ENCODE results near the gene PRKCD.

The PRKCD gene

GRCh38 chr3:53156368-53156834 is 4.6 kb upstream of the PRKCD start:
- no peak overlapping the region for H3K4me3 ChIP-seq (ENCODE audit: low read length)
- TF ChIP-seq, protein P1, sequence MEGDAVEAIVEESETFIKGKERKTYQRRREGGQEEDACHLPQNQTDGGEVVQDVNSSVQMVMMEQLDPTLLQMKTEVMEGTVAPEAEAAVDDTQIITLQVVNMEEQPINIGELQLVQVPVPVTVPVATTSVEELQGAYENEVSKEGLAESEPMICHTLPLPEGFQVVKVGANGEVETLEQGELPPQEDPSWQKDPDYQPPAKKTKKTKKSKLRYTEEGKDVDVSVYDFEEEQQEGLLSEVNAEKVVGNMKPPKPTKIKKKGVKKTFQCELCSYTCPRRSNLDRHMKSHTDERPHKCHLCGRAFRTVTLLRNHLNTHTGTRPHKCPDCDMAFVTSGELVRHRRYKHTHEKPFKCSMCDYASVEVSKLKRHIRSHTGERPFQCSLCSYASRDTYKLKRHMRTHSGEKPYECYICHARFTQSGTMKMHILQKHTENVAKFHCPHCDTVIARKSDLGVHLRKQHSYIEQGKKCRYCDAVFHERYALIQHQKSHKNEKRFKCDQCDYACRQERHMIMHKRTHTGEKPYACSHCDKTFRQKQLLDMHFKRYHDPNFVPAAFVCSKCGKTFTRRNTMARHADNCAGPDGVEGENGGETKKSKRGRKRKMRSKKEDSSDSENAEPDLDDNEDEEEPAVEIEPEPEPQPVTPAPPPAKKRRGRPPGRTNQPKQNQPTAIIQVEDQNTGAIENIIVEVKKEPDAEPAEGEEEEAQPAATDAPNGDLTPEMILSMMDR (IDR thresholded peaks at IDR 0.05; ENCODE audit: insufficient read depth, low read depth, low read length, missing control alignments), result no peak
- no peak for DNase-seq (ENCODE audit: low read depth)

DNA sequence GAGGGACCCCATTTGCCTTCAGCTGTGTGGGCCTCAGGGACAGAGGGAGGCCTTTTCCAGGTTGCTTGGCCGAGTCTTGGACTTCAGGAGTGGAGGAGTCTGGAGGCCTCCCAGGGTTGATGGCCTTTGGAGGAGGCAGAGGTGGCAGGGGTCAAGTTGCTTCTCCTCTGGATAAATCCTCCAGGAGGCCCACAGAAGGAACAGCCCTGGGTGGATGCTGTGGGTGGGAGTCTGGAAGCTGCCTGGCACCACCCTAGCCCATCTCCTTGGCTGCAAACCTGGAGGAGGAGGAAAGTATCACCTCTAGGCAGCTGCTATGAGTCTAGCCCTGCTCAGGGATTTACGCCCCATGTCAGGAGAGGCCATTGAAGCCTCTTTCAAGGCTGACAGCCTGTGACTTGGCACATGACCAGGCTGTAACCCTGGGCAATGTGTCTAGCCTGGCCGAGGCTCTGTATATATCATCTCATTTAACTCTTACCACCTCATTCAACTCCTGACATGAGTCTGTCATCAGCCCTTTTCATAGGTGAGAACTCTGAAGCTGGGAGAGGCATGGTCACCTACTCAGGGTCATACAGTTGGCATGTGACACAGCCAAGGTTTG is 2.9 kb upstream of the PRKCD start:
- DNase-seq (ENCODE audit: low read depth), result no peak
- H3K4me3 ChIP-seq (ENCODE audit: low read length), result no peak overlapping the region
- TF ChIP-seq, protein P1 (IDR thresholded peaks at IDR 0.05; ENCODE audit: insufficient read depth, low read depth, low read length, missing control alignments), result no peak

- H3K4me3 ChIP-seq (ENCODE audit: low read length), result no peak overlapping the region
- no peak for DNase-seq (ENCODE audit: low read depth)
- TF ChIP-seq, protein P1 (IDR thresholded peaks at IDR 0.05; ENCODE audit: insufficient read depth, low read depth, low read length, missing control alignments), result no peak
Observed at GRCh38 chr3:53158765-53159155, 2.2 kb upstream of the PRKCD start.

- no peak for DNase-seq (ENCODE audit: low read depth)
- TF ChIP-seq, protein P1 (IDR thresholded peaks at IDR 0.05; ENCODE audit: insufficient read depth, low read depth, low read length, missing control alignments), result no peak
- H3K4me3 ChIP-seq (ENCODE audit: low read length), result no peak overlapping the region
Observed at GRCh38 chr3:53159156-53160060, 1.6 kb upstream of the PRKCD start.

- DNase-seq (ENCODE audit: low read depth), result no peak
- H3K4me3 ChIP-seq (ENCODE audit: low read length), result peak overlapping the region; percentile 90
- TF ChIP-seq, protein P1 (IDR thresholded peaks at IDR 0.05; ENCODE audit: insufficient read depth, low read depth, low read length, missing control alignments), result no peak
Observed at GRCh38 chr3:53160061-53160659, 849 bp upstream of the PRKCD start.

- TF ChIP-seq, protein P1 (IDR thresholded peaks at IDR 0.05; ENCODE audit: insufficient read depth, low read depth, low read length, missing control alignments), result no peak
- DNase-seq (ENCODE audit: low read depth), result no peak
- peak overlapping the region; percentile 90 for H3K4me3 ChIP-seq (ENCODE audit: low read length)
Observed at GRCh38 chr3:53161450-53161819, 426 bp downstream of the PRKCD start.

Measured in epithelial cell of esophagus (primary cell).